Loucy (cell line): ENCODE data around the gene CLDN5.

Source experiments
- H2AFZ ChIP-seq: fragments of 200-600 bp; sonication (generic); 2 replicates; pipeline ENCODE4 v1.6.0; 2016; ENCODE audit warnings: antibody characterized with exemption, mild to moderate bottlenecking, low read length, moderate library complexity
- H3F3A ChIP-seq: fragments of 200-600 bp; 2 replicates; pipeline ENCODE4 v1.6.0; 2016; ENCODE audit warnings: antibody characterized with exemption, low read depth, mild to moderate bottlenecking
- H3K27me3 ChIP-seq: fragments of 200-600 bp; sonication (generic); 2 replicates; pipeline ENCODE4 v1.6.1; 2014; ENCODE audit warnings: low read length, mild to moderate bottlenecking; ENCODE audit not compliant: insufficient read depth, poor library complexity, severe bottlenecking
- H3K36me3 ChIP-seq: fragments of 200-600 bp; sonication (generic); 2 replicates; pipeline ENCODE4 v1.6.1; 2016; ENCODE audit warnings: low read length; ENCODE audit not compliant: insufficient read depth
- H3K4me1 ChIP-seq: fragments of 200-600 bp; sonication (generic); 2 replicates; pipeline ENCODE4 v1.5.1; 2014; ENCODE audit warnings: low read length, mild to moderate bottlenecking; ENCODE audit not compliant: insufficient read depth, poor library complexity, severe bottlenecking
- H3K4me2 ChIP-seq: fragments of 200-600 bp; sonication (generic); 2 replicates; pipeline ENCODE4 v1.6.0; 2014; ENCODE audit warnings: antibody characterized with exemption, low read length, low read depth, mild to moderate bottlenecking; ENCODE audit not compliant: poor library complexity, severe bottlenecking
- H3K4me3 ChIP-seq: fragments of 200-600 bp; sonication (generic); 2 replicates; pipeline ENCODE4 v1.5.1; 2014; ENCODE audit warnings: low read length, mild to moderate bottlenecking, mixed read lengths; ENCODE audit not compliant: poor library complexity, severe bottlenecking
- H3K79me2 ChIP-seq: fragments of 200-600 bp; sonication (generic); 2 replicates; pipeline ENCODE4 v1.6.1; 2014; ENCODE audit warnings: low read length; ENCODE audit not compliant: insufficient read depth
- H3K9ac ChIP-seq: fragments of 200-600 bp; sonication (generic); 2 replicates; pipeline ENCODE4 v1.6.0; 2014; ENCODE audit warnings: mild to moderate bottlenecking, low read depth, low read length, moderate library complexity; ENCODE audit not compliant: poor library complexity, severe bottlenecking
- H3K9me2 ChIP-seq: fragments of 200-600 bp; sonication (generic); replicated peaks from 2 replicates; pipeline ENCODE4 v1.6.1; 2016; ENCODE audit warnings: low read depth, low read length, mixed read lengths
- H3K9me3 ChIP-seq: fragments of 200-600 bp; sonication (generic); 2 replicates; pipeline ENCODE4 v1.6.1; 2014; ENCODE audit warnings: mild to moderate bottlenecking, antibody characterized with exemption, low read length, low read depth; ENCODE audit not compliant: insufficient read depth
- H4K20me1 ChIP-seq: fragments of 200-600 bp; sonication (generic); 2 replicates; pipeline ENCODE4 v1.6.0; 2014; ENCODE audit warnings: antibody characterized with exemption, low read length, mild to moderate bottlenecking; ENCODE audit not compliant: insufficient read depth, poor library complexity, severe bottlenecking
- CTCF ChIP-seq: fragments of 200-600 bp; sonication (generic); conservative IDR thresholded peaks from 2 replicates; pipeline ENCODE4 v1.5.1; 2014; ENCODE audit warnings: mild to moderate bottlenecking, antibody characterized with exemption, low read length
- EZH2phosphoT487 ChIP-seq: fragments of 200-600 bp; IDR thresholded peaks from 2 replicates; pipeline ENCODE4 v1.6.1; 2018; ENCODE audit warnings: antibody characterized with exemption, mild to moderate bottlenecking, moderate library complexity, borderline replicate concordance

Gene CLDN5

GRCh38 chr22:19569976-19570375 lies 45.8 kb upstream of the CLDN5 start:
- H3K9ac ChIP-seq, result peak overlapping the region; percentile 71
- TF ChIP-seq EZH2phosphoT487 (no peak), CTCF (no peak)
- peaks cover 10% of the 10 kb centered on the region; the same call in 1 of the 2 replicates for H3F3A ChIP-seq
- H3K9me2 ChIP-seq, result no peaks in the 10 kb centered on the region
- H3K9me3 ChIP-seq, result no peaks in the 10 kb centered on the region
- no peak overlapping the region for H3K4me2 ChIP-seq
- H2AFZ ChIP-seq, result no peak overlapping the region
- peaks cover 17% of the 10 kb centered on the region; the same call in 1 of the 2 replicates for H3K79me2 ChIP-seq
- H3K4me3 ChIP-seq, result no peak overlapping the region
- no peaks in the 10 kb centered on the region for H3K36me3 ChIP-seq
- H3K4me1 ChIP-seq, result peaks cover 74% of the 10 kb centered on the region
- H4K20me1 ChIP-seq, result no peaks in the 10 kb centered on the region
- H3K27me3 ChIP-seq, result no peaks in the 10 kb centered on the region

- Histone ChIP-seq H3K79me2 (peaks cover 22% of the 10 kb centered on the region; the same call in 1 of the 2 replicates), H3K9ac (peak overlapping the region; percentile 71), H3K27me3 (no peaks in the 10 kb centered on the region), H3F3A (peaks cover 10% of the 10 kb centered on the region; the same call in 1 of the 2 replicates), H3K4me2 (peak overlapping the region; percentile 71), H2AFZ (no peak overlapping the region), H3K9me3 (peaks cover 2% of the 10 kb centered on the region; the same call in 1 of the 2 replicates), H3K4me3 (peak overlapping the region; percentile 8), H3K4me1 (peaks cover 79% of the 10 kb centered on the region), H4K20me1 (no peaks in the 10 kb centered on the region), H3K9me2 (no peaks in the 10 kb centered on the region), H3K36me3 (no peaks in the 10 kb centered on the region)
- TF ChIP-seq CTCF (no peak), EZH2phosphoT487 (no peak)
Measured at GRCh38 chr22:19569276-19569640, 45.0 kb upstream of the CLDN5 start.

GRCh38 chr22:19568337-19569275 lies 44.4 kb upstream of the CLDN5 start:
- H3K27me3 ChIP-seq, result no peaks in the 10 kb centered on the region
- H3K4me2 ChIP-seq, result peak overlapping the region; percentile 71
- H3F3A ChIP-seq, result peaks cover 10% of the 10 kb centered on the region; the same call in 1 of the 2 replicates
- no peaks in the 10 kb centered on the region for H3K36me3 ChIP-seq
- H4K20me1 ChIP-seq, result no peaks in the 10 kb centered on the region
- peaks cover 4% of the 10 kb centered on the region; the same call in 1 of the 2 replicates for H3K9me3 ChIP-seq
- peaks cover 76% of the 10 kb centered on the region for H3K4me1 ChIP-seq
- H3K9me2 ChIP-seq, result no peaks in the 10 kb centered on the region
- TF ChIP-seq CTCF (no peak), EZH2phosphoT487 (no peak)
- no peak overlapping the region for H2AFZ ChIP-seq
- H3K4me3 ChIP-seq, result peak overlapping the region; percentile 8
- H3K79me2 ChIP-seq, result peaks cover 22% of the 10 kb centered on the region; the same call in 1 of the 2 replicates
- peak overlapping the region; percentile 71 for H3K9ac ChIP-seq
